Muscle layer of duodenum (tissue), 2 donors: ENCODE data around the gene RWDD4.

ENCODE experiments used
- H3K27ac ChIP-seq: one replicate; pipeline ENCODE4 v1.7.0; 2013; ENCODE audit warnings: mild to moderate bottlenecking, low read length
- H3K27me3 ChIP-seq: one replicate; pipeline ENCODE4 v1.7.0; 2013; ENCODE audit warnings: low read depth, mild to moderate bottlenecking, control low read depth, low read length
- H3K36me3 ChIP-seq, 2 donors: one replicate each; pipeline ENCODE4 v1.7.0; 2013; ENCODE audit warnings: low read length in 2 of 2, control low read depth in 1 of 2, mild to moderate bottlenecking in 1 of 2; ENCODE audit not compliant: insufficient read depth in 2 of 2, control insufficient read depth in 1 of 2
- H3K4me1 ChIP-seq, 2 donors: one replicate each; pipeline ENCODE4 v1.7.0; 2013; ENCODE audit warnings: low read length in 2 of 2, mild to moderate bottlenecking in 2 of 2, control low read depth in 1 of 2, moderate library complexity in 1 of 2; ENCODE audit not compliant: insufficient read depth in 2 of 2, control insufficient read depth in 1 of 2
- H3K4me3 ChIP-seq, 2 donors: one replicate each; pipeline ENCODE4 v1.7.0; 2013; ENCODE audit warnings: low read length in 2 of 2, low read depth in 1 of 2, mild to moderate bottlenecking in 1 of 2
- H3K9me3 ChIP-seq, 2 donors: one replicate each; pipeline ENCODE4 v1.7.0; 2013; ENCODE audit warnings: low read length in 2 of 2, control low read depth in 1 of 2, mild to moderate bottlenecking in 1 of 2; ENCODE audit not compliant: control insufficient read depth in 1 of 2
- donor health status: healthy.

Gene RWDD4

DNA sequence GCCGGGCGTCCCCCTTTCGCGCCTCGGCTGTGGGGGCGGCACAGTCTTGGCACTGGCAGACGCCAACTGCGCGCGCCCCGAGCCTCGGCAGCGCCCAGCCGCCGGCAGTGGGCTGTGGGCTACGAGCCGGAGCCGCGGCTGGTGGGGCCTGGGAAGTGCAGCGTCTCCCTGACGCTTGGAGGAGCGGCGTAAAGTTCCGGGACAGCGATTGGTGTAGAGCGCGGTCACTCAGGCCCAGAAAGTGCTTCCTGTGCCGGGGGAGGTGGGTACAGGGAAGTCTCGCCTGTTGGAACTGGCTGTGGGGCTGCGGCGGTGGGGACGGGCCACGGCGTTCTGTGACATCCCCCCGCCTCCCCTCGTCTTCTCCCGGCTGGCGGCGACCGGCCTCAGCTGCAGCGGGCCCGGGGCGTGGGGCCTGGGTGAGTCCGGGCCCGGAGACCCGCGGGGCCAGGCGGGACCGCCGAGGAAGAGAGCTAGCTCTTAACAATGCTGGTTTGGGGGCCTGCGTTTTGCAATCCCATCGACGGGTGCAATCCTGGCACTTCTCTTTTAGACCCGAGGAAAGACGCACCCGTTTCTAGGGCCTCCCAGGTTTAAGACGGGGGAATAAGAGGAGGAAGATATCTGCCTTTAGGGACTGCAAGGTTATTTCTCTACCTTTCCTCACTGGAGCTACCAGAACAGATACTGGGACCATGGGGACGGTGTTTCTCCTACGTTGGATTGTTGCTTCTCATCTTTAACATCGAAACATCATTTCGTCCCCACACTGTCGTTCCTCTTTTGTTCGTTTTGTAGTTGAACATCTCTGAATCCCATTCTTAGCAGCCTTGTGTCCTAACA is at the start of gene RWDD4, which contains the start of gene TRAPPC11:
Gene RWDD4 (minus strand): TSS at position 157 of the 843 bp plus-strand sequence. CDS start 233 bp downstream, outside the sequence.
Gene TRAPPC11 (plus strand): TSS at position 265 of the 843 bp plus-strand sequence. CDS start 4,575 bp downstream, outside the sequence.
- Histone ChIP-seq H3K36me3 (peaks cover 2 to 11% of the 10 kb centered on the region in 2 donors), H3K27me3 (no peaks in the 10 kb centered on the region), H3K4me3 (peak within 1 kb of the TSS; percentile 82 to 98), H3K27ac (peak within 1 kb of the TSS; percentile 96), H3K4me1 (peaks cover 8 to 14% of the 10 kb centered on the region in 2 donors), H3K9me3 (no peaks in the 10 kb centered on the region)

DNA sequence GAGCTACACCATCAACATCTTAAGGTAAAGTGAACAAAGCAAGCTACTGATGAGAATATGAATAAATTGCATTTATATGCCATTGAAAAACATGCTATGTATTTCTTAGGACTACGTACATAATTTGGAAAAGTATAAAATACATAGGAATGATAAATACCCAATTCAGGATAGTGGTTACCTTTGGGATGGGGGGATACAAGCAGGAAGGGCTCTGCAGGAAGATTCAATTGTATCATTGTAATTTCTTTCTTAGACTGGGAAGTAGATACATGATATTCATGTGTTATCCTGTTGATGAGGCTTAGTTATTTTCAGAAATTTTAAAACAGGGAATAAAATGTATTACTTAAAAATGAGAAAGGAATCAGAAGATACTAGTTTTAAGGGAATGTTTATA is 43.5 kb upstream of the RWDD4 start:
- H3K4me1 ChIP-seq = no peaks in the 10 kb centered on the region
- H3K27ac ChIP-seq = no peak overlapping the region
- H3K27me3 ChIP-seq = no peaks in the 10 kb centered on the region
- no peak overlapping the region for H3K4me3 ChIP-seq
- no peaks in the 10 kb centered on the region for H3K9me3 ChIP-seq
- H3K36me3 ChIP-seq = peaks cover 58 to 82% of the 10 kb centered on the region in 2 donors

DNA sequence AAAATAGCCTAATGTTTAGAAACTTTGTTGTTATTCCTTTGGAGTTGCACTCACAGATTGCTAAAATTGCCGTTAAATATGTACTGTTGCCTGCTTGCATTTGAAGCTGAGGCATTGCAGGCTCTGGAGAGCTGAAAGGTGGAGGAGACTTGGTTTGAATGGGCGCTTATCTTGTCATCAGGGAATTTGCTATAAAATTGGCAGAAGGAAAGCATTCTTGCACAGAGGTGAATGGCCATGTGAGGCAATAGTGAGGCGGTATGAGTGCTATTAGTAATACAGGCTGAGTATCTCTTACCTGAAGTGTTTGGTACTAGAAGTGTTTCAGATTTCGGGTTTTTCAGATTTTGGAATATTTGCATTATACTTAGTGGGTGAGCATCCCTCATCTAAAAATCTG is 41.4 kb upstream of the RWDD4 start:
- Histone ChIP-seq H3K27ac (no peak overlapping the region), H3K4me3 (no peak overlapping the region), H3K4me1 (no peaks in the 10 kb centered on the region), H3K36me3 (peaks cover 54 to 86% of the 10 kb centered on the region in 2 donors), H3K9me3 (no peaks in the 10 kb centered on the region), H3K27me3 (no peaks in the 10 kb centered on the region)

GRCh38 chr4:183698909-183699308 is 39.9 kb upstream of the RWDD4 start:
- no peaks in the 10 kb centered on the region for H3K9me3 ChIP-seq
- H3K27me3 ChIP-seq = no peaks in the 10 kb centered on the region
- no peak overlapping the region for H3K27ac ChIP-seq
- peaks cover 62 to 92% of the 10 kb centered on the region in 2 donors for H3K36me3 ChIP-seq
- H3K4me1 ChIP-seq = no peaks in the 10 kb centered on the region
- no peak overlapping the region for H3K4me3 ChIP-seq

DNA sequence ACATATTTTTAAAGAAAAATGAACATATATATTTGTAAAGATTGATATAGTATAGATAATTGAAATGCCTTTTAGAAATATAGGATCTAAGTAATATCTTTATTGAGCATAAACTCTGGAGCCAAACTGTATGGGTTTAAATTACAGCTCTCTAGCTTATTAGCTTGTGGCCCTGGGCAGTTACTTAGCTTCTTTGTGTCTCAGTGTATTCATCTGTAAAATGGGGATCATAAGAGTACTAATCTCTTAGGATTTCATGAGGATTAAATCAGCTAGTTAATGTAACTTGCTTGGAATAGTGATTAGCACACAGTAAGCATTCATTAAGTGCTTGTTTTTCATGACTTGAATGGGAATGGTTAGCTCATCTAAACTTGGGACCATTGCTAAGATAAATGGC is 32.9 kb upstream of the RWDD4 start:
- Histone ChIP-seq H3K36me3 (peaks cover 49 to 69% of the 10 kb centered on the region in 2 donors), H3K27ac (no peak overlapping the region), H3K4me1 (no peaks in the 10 kb centered on the region), H3K9me3 (no peaks in the 10 kb centered on the region), H3K4me3 (no peak overlapping the region), H3K27me3 (no peaks in the 10 kb centered on the region)

DNA sequence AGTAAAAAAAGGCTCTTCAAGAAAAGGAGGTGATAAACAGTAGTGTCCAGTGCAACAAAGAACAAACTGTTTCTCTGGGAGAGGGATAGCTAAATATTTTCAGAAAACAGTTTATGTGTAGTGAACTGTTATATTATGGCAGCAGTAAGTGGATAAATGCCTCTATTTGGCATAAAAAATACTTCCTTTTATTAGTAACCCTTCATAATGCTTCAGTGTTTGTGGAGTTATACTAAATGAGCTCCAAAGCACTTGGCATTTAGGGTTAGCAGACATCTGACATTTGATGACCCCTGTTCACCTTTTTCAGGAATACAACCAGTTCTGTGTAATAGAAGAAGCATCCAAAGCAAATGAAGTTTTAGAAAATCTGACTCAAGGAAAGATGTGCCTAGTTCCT is 32.0 kb upstream of the RWDD4 start:
- no peaks in the 10 kb centered on the region for H3K9me3 ChIP-seq
- H3K27ac ChIP-seq = no peak overlapping the region
- H3K4me3 ChIP-seq = no peak overlapping the region
- no peaks in the 10 kb centered on the region for H3K27me3 ChIP-seq
- H3K4me1 ChIP-seq = no peaks in the 10 kb centered on the region
- H3K36me3 ChIP-seq = peaks cover 53 to 69% of the 10 kb centered on the region in 2 donors

DNA sequence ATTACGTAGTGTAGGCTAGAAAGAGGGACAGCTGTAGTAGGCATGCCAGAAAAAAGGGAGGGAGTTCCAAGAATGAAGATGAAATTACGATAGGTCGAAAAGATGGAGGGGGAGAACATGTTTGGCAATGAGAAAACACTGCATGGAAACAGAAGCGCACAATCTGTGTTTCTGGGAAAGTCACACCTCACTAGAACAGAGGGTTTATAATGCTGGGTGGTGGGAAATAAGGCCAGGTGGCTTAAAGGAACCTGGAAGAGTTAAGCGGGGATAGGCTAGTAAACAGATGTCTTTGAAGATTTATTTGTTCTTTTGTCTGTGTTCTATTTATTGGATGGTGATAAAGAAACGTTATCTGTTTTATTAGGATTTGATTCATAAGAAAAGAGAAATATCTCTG is 29.2 kb upstream of the RWDD4 start:
- H3K9me3 ChIP-seq = no peaks in the 10 kb centered on the region
- H3K36me3 ChIP-seq = peaks cover 44 to 68% of the 10 kb centered on the region in 2 donors
- no peaks in the 10 kb centered on the region for H3K4me1 ChIP-seq
- no peak overlapping the region for H3K4me3 ChIP-seq
- H3K27ac ChIP-seq = no peak overlapping the region
- no peaks in the 10 kb centered on the region for H3K27me3 ChIP-seq

- Histone ChIP-seq H3K36me3 (peaks cover 36 to 60% of the 10 kb centered on the region in 2 donors), H3K4me1 (no peaks in the 10 kb centered on the region), H3K9me3 (no peaks in the 10 kb centered on the region), H3K4me3 (no peak overlapping the region), H3K27ac (no peak overlapping the region), H3K27me3 (no peaks in the 10 kb centered on the region)
Observed at GRCh38 chr4:183686461-183686860, 27.5 kb upstream of the RWDD4 start.

DNA sequence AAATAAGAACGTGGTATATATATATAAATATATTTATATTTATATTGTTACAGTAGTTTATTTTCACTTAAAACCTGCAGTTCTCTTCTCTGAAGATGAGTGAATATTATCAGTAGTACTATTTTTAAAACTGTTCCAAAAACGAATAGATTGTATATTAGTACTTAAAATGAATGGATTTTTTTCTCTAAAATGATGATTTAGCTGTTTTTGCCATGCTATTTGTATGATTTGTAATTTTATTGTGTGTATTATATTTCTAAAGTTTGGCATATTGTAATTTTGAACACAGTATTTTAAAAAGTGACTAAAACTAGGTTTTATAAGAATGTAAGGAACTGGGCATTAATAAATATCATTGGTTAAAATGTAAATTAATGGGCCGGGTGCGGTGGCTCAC is 22.1 kb upstream of the RWDD4 start:
- H3K36me3 ChIP-seq = peaks cover 32 to 60% of the 10 kb centered on the region in 2 donors

DNA sequence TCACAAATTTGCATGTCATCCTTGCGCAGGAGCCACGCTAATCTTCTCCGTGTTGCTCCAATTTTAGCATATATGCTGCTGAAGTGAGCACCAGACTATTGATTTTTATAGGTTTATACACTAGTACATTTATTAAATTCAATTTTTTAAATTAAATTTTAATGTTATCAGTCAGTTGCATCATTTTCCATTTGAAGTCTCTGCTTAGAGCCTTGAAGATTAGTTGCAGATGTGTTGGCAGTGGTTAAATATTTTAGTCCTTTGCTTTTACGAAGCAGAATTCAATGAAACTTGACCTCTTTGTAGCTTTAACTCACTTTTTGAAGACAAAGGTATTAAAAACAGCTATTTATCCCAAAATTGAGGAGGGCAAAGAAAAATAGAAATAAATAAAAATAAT is 16.6 kb upstream of the RWDD4 start:
- Histone ChIP-seq H3K4me1 (no peaks in the 10 kb centered on the region), H3K9me3 (no peaks in the 10 kb centered on the region), H3K4me3 (no peak overlapping the region), H3K36me3 (peaks cover 22 to 45% of the 10 kb centered on the region in 2 donors), H3K27me3 (no peaks in the 10 kb centered on the region), H3K27ac (no peak overlapping the region)

More for the DNA sequence above, 22.1 kb upstream of the RWDD4 start:
- Histone ChIP-seq H3K27ac (no peak overlapping the region), H3K4me1 (no peaks in the 10 kb centered on the region), H3K27me3 (no peaks in the 10 kb centered on the region), H3K4me3 (no peak overlapping the region), H3K9me3 (no peaks in the 10 kb centered on the region)

DNA sequence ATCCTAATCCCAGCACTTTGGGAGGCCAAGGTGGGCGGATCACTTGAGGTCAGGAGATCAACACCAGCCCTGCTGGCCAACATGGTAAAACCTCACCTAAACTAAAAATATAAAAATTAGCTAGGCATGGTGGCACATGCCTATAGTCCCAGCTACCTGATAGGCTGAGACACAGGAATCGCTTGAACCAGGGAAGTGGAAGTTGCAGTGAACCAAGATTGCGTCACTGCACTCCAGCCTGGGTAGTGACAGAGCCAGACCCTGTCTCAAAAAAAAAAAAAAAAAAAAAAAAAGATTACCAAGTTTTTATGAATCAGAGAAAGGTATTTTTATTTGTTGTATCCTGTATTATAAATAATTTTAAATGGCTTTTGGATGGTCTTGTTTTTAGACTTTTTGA is 15.2 kb upstream of the RWDD4 start:
- Histone ChIP-seq H3K4me1 (no peaks in the 10 kb centered on the region), H3K4me3 (no peak overlapping the region), H3K27ac (no peak overlapping the region), H3K27me3 (no peaks in the 10 kb centered on the region), H3K9me3 (no peaks in the 10 kb centered on the region), H3K36me3 (peaks cover 23 to 47% of the 10 kb centered on the region in 2 donors)
